GM19468 (cell line): ENCODE measurements around the gene GGACT.

Experiments used
- ATAC-seq: cut with Tn5 transposase; IDR thresholded peaks from one replicate; pipeline ENCODE4 v1.9.1; 2021; ENCODE audit warnings: mild to moderate bottlenecking, moderate library complexity, moderate number of reproducible peaks; ENCODE audit not compliant: unreplicated experiment; ENCODE audit errors: extremely low read depth

GGACT gene

DNA sequence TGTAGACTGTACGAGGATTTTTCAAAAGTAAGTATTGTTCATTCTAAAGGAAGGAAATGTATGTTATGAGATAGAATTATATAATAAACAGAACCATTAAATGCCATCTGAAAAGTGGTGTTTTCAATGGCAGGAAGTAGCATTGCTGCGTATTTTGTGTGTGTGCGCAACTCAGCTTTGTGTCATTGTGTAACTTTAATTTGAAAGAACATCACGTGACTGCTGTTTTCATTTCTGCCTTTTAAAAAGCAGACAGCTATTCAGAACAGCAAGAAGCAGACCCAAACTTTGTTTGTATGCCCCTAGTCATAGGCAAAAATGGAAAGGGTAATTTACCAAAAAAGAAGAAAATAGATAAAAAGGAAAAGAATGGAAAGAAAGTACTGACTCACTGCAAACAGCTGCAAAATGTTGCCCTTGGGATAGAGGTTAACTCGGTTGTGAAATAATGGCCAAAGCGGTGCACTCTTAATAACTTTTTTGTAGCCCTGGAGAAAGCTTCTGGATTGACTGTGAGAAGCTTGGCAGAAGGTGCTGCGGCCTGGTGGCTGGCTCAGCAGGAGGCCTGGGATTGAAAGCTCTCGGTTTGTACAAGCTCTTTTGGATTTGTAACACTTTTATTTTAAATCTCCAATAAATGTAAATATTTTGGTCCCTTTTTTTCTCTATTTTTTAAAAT, 97.3 kb downstream of the GGACT start:
- ATAC-seq = no peak

DNA sequence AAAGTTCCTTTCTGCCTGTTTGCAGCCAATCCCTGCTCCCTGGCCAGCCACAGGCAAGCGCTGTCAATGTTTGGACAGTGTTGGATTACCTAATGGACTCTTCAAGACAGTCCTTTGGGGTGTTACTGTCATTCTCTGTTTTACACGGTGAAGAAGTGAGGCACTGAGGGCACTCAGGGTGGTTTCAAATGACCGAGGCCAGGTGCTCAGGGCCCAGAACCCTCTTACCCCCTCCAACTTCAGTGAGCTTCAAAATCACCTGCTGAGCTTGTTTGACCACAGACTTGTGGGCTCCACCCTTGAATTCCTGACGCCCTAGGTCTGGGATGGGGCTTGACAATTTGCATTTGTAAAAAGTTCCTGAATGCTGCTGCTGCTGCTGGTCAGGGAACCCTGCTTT, 97.9 kb downstream of the GGACT start:
- ATAC-seq = no peak

DNA sequence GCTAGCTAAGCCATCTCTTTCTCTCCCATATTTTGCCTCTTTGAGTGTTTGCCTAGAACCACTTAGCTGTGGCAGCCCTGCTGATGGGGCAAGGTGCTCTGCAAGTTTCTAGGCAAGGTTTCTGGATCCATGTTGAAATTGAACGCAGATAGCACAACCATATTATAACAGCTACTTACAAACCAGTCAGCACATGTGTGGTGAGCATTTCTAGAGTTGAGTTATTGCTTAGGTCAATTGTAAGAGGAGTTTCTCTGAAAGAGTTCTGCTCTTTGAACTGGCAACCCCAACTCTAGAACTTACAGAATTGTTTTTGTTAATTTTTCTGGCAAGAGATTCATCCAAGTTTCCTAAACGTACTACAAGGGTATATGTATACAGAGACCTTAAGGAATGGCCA, 103.3 kb downstream of the GGACT start:
- ATAC-seq = no peak

DNA sequence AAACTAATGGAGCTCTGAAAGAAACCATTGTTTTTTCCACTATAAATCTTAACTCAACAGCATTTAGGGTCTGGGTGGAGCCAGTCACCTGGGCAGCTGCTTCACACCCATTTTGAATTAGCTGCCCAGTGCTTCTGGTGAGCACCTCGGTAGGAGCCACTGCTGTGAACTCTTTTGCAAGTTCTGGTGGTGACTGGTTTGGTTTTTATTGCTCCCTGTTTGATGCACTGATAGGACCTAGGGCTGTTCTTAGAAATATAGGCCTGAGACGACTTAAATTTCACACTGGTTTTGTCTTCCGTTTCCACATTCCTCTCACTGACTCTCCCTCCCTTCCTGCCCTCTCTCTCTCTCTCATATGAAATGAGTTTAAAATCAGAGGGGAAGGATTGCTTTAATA, 103.9 kb downstream of the GGACT start:
- ATAC-seq = no peak

DNA sequence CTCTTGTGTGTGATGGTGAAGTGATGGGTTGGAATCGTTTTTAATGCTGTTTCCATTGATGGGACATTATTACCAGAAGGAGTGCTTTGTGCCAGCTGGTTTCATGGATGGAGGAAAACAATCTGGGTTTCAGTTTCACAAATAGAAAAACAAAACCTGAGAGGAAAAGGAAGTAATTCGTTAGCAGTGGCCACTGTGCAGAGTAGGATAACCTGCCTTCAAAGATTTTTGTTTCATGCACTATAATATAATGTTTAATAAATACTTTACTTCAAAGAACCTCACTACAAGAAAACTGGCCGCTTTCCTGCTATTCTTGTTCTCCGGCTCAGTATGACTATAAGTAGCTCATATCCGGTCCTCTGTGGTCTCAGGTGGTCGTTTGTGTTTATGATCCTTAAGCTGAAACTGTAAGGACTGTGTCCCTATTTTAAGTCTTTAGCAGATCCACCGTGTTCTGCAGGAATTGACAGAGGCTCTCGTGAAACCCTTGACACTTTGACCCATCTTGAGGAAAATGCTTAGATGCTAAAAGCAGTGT, 104.7 kb downstream of the GGACT start:
- ATAC-seq = no peak

DNA sequence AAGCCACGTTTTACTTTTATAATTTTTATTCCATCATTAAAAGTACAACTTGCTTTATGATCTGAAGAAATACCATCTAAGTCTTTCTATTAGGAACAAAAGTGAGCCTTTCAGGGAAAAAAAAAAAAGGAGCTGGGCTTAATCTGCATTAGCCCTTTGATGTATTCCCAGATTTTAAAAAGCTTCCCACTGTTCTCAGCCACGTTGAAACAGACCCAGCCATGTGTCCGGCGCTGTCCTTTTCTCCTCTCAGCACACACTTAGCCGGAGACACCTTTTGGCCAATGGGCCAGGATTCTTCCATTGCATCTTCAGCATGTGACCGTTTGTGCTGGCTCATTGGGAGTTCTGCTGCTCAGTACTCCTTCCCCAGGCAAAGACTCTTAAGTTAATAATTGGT, 105.5 kb downstream of the GGACT start:
- no peak for ATAC-seq

DNA sequence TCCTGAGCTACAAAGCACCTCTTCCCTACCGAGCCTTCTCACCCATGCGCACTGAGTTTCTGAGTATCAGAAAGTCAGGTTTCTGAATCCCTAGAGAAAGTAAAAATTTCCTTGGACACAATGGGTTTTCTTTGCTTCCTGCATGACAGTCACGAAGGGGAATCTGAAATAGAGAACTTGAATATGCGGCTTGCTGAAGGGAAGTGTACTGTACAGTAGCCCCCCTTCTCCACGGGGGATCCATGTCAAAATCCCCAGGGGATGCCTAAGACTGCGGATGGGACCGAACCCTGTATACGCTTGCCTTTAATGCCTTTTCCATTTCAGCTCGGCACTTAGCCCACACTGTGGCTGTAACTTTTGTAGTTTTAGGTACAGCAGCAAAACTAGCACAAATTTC, 107.9 kb downstream of the GGACT start:
- ATAC-seq = no peak
